ENCODE measurements around the gene SLC6A4.

GRCh38 chr17:30165960-30166359 lies 69.5 kb downstream of the SLC6A4 start:
- TF ChIP-seq RAD21 (IDR thresholded peaks at IDR 0.05; ENCODE audit: low read depth) (no peak), USF1 (IDR thresholded peaks at IDR 0.05) (no peak), FOXM1 (IDR thresholded peaks at IDR 0.05; ENCODE audit: borderline replicate concordance, low read depth) (no peak), TEAD4 (IDR thresholded peaks at IDR 0.05) (no peak), MAX (IDR thresholded peaks at IDR 0.05) (no peak), TAF1 (IDR thresholded peaks at IDR 0.05; ENCODE audit: low read depth) (no peak), REST (IDR thresholded peaks at IDR 0.05; ENCODE audit: low read depth) (no peak), EGR1 (IDR thresholded peaks at IDR 0.05) (no peak)
